ENCODE data around the gene TATDN3. TPM values are rescaled to one million over a fixed set of nuclear protein-coding genes. Genes with fewer than 3 reads are reported as not detected.

The TATDN3 gene
- total and polyA plus RNA-seq, 2 of the 8 experiments (the other 6 are each of a cell fraction or from before 2014, with no cell fraction given), result 6.9 to 19.4 TPM

DNA sequence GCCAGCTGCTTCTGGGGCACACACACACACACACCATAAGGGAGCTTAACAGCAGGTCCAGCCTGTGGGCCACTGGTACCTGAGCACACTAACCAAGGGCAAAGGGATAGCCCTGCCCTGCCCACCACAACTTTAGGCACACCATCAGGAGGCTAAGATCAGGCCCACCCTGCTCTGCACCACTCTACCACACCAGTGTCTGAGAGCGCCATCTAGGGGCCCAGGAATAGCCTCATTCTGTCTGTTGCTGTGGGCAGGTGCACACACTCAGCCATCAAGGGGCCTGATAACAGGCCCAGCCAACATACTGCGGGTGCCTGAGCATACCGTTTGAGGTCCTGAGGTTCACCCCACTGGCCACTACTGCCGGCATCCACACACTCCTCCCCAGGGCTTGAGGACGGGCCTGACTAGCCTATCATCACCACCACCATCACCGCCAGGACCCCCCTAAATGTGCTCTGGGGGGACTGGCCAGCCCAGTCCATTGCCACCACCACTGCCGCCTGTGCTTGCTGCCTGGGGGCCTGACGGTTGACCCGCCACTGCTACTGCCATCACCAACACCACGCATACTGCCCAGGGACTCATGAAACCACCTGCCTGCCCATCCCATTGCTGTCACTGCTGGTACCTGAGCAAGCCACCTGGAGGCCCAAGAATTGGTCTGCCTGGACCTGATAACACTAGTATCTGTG, 31.4 kb upstream of the TATDN3 start (continued):
- TF ChIP-seq EP300 (IDR thresholded peaks at IDR 0.05; ENCODE audit: borderline replicate concordance in 1 of 2, low read depth in 2 of 2, low read length in 2 of 2) (no peak), TAF1 (IDR thresholded peaks at IDR 0.05; ENCODE audit: low read depth, low read length) (no peak)
